PFSK-1 (cell line): Measurements from ENCODE around the gene TCF4.

Experiments used
- FOXP2 ChIP-seq: optimal IDR thresholded peaks from 2 replicates; pipeline ENCODE3; 2011; ENCODE audit warnings: borderline replicate concordance, control low read depth, inconsistent platforms; ENCODE audit not compliant: insufficient read depth; ENCODE audit errors: extremely low read length, extremely low read depth
- POLR2AphosphoS5 ChIP-seq: IDR thresholded peaks from 2 replicates; pipeline ENCODE4 v1.6.1; 2012; ENCODE audit warnings: low read depth, mild to moderate bottlenecking, control low read depth, low read length, moderate library complexity
- REST ChIP-seq, 2 experiments: IDR thresholded peaks; 2 replicates each; pipeline versions ENCODE4 v1.6.1 to v1.8.0; 2011 to 2012; ENCODE audit warnings: low read depth in 2 of 2, low read length in 2 of 2, control low read depth in 1 of 2, inconsistent platforms in 1 of 2, mild to moderate bottlenecking in 1 of 2, moderate library complexity in 1 of 2; ENCODE audit not compliant: insufficient read depth in 1 of 2
- SIN3A ChIP-seq: IDR thresholded peaks from 2 replicates; pipeline ENCODE4 v1.6.1; 2012; ENCODE audit warnings: mild to moderate bottlenecking, low read length, moderate library complexity, borderline replicate concordance; ENCODE audit not compliant: insufficient read depth
- TAF1 ChIP-seq: IDR thresholded peaks from 2 replicates; pipeline ENCODE4 v1.6.1; 2012; ENCODE audit warnings: low read length, control low read depth, borderline replicate concordance; ENCODE audit not compliant: insufficient read depth

Gene TCF4

GRCh38 chr18:55317324-55317723 lies 270.7 kb downstream of the TCF4 start:
- TF ChIP-seq SIN3A: no peak
- no peak for TF ChIP-seq FOXP2
- no peak for TF ChIP-seq TAF1
- TF ChIP-seq REST (IDR thresholded peaks at IDR 0.05; ENCODE audit: insufficient read depth in 1 of 2, low read depth in 2 of 2, low read length in 2 of 2): no peak
- no peak for TF ChIP-seq POLR2AphosphoS5

- no peak for TF ChIP-seq SIN3A
- TF ChIP-seq POLR2AphosphoS5: no peak
- no peak for TF ChIP-seq FOXP2
- no peak for TF ChIP-seq REST (IDR thresholded peaks at IDR 0.05; ENCODE audit: insufficient read depth in 1 of 2, low read depth in 2 of 2, low read length in 2 of 2)
- no peak for TF ChIP-seq TAF1
These were observed 271.4 kb downstream of the TCF4 start for GRCh38 chr18:55316486-55317184.

- TF ChIP-seq TAF1 (no peak), POLR2AphosphoS5 (no peak), REST (IDR thresholded peaks at IDR 0.05; ENCODE audit: insufficient read depth in 1 of 2, low read depth in 2 of 2, low read length in 2 of 2) (no peak), FOXP2 (no peak), SIN3A (no peak)
These were observed 273.3 kb downstream of the TCF4 start for GRCh38 chr18:55314615-55315237.

GRCh38 chr18:55314031-55314430 lies 274.0 kb downstream of the TCF4 start:
- TF ChIP-seq TAF1: no peak
- TF ChIP-seq REST (IDR thresholded peaks at IDR 0.05; ENCODE audit: insufficient read depth in 1 of 2, low read depth in 2 of 2, low read length in 2 of 2): no peak
- TF ChIP-seq FOXP2: no peak
- no peak for TF ChIP-seq POLR2AphosphoS5
- no peak for TF ChIP-seq SIN3A

GRCh38 chr18:55310863-55311262 lies 277.1 kb downstream of the TCF4 start:
- TF ChIP-seq TAF1 (no peak), SIN3A (no peak), POLR2AphosphoS5 (no peak), FOXP2 (no peak), REST (IDR thresholded peaks at IDR 0.05; ENCODE audit: insufficient read depth in 1 of 2, low read depth in 2 of 2, low read length in 2 of 2) (no peak)
